Panc1 (cell line): Measurements from ENCODE around the gene DCDC2. TPM values are rescaled to one million over a fixed set of nuclear protein-coding genes. Genes with fewer than 3 reads are reported as not detected.
"Not testable (repeated sequence)": the region's sequence is repeated elsewhere in the genome, so short reads cannot be mapped to it uniquely, and the experiment has no call there.

Experiments used
- ATAC-seq: fragments of 200-7000 bp; cut with Tn5 transposase; 2 replicates; pipeline ENCODE4 v1.9.1; 2020; ENCODE audit warnings: mild to moderate bottlenecking, moderate library complexity
- BruUV-seq: library from RNA; stranded (reverse); fragments of 400-500 nt; replicated peaks from 2 replicates; lab custom pipeline; 2021; lab: Mats Ljungman, UMichigan
- CTCF ChIA-PET: fragments of 300-600 bp; sonication (Branson Sonifier 250); formaldehyde crosslinking; loops from one replicate; lab custom pipeline; 2022; ENCODE audit warnings: antibody characterized with exemption; lab: Charles Lee
- POLR2A ChIA-PET: fragments of 300-600 bp; sonication (Branson Sonifier 250); formaldehyde crosslinking; loops from one replicate; lab custom pipeline; 2022; ENCODE audit warnings: antibody characterized with exemption; lab: Charles Lee
- DNase-seq: peaks from one replicate; pipeline ENCODE4 v3.0.0-alpha.2; 2010; ENCODE audit warnings: low read depth, low spot score
- H3K27ac ChIP-seq: 2 replicates; pipeline ENCODE4 v1.5.1; 2011; ENCODE audit warnings: mild to moderate bottlenecking, low read length, inconsistent platforms
- H3K27me3 ChIP-seq: fragments of 200-500 bp; sonication (Bioruptor generic); 2 replicates; pipeline ENCODE4 v1.6.0; 2014; ENCODE audit warnings: low read length, inconsistent platforms; ENCODE audit not compliant: control insufficient read depth, insufficient read depth
- H3K36me3 ChIP-seq: fragments of 200-500 bp; sonication (Bioruptor generic); 2 replicates; pipeline ENCODE4 v1.5.1; 2014; ENCODE audit warnings: inconsistent platforms, mild to moderate bottlenecking, low read length, moderate library complexity; ENCODE audit not compliant: control insufficient read depth, insufficient read depth
- H3K4me1 ChIP-seq: 2 replicates; pipeline ENCODE4 v1.5.1; 2011; ENCODE audit warnings: inconsistent platforms, mild to moderate bottlenecking, low read length, moderate library complexity; ENCODE audit not compliant: control insufficient read depth, insufficient read depth
- H3K4me3 ChIP-seq, 2 experiments: 2 replicates each; pipeline ENCODE4 v1.5.1; 2011 to 2012; ENCODE audit warnings: low read depth in 2 of 2, low read length in 2 of 2, mild to moderate bottlenecking in 2 of 2, inconsistent platforms in 1 of 2, moderate library complexity in 1 of 2
- H3K9me3 ChIP-seq: fragments of 200-500 bp; sonication (Bioruptor generic); 2 replicates; pipeline ENCODE4 v1.5.1; 2014; ENCODE audit warnings: low read depth, mild to moderate bottlenecking, inconsistent platforms, low read length, moderate library complexity; ENCODE audit not compliant: control insufficient read depth, insufficient read depth
- POLR2AphosphoS5 ChIP-seq: IDR thresholded peaks from 2 replicates; pipeline ENCODE4 v1.6.1; 2012; ENCODE audit warnings: mild to moderate bottlenecking, low read depth, low read length, moderate library complexity
- REST ChIP-seq, 2 experiments: IDR thresholded peaks; 2 replicates each; pipeline ENCODE4 v1.6.1; 2011 to 2012; ENCODE audit warnings: low read depth in 2 of 2, control low read depth in 1 of 2, low read length in 1 of 2, mild to moderate bottlenecking in 1 of 2, moderate library complexity in 1 of 2; ENCODE audit not compliant: insufficient read depth in 1 of 2
- SIN3A ChIP-seq: IDR thresholded peaks from 2 replicates; pipeline ENCODE4 v1.6.1; 2012; ENCODE audit warnings: low read depth, mild to moderate bottlenecking, low read length, moderate library complexity, borderline replicate concordance; ENCODE audit not compliant: insufficient read depth
- TCF7L2 ChIP-seq: IDR thresholded peaks from 2 replicates; pipeline ENCODE4 v1.6.1; 2011; ENCODE audit warnings: mild to moderate bottlenecking, low read depth, low read length, inconsistent platforms
- in situ Hi-C: cut with HindIII; loops from 2 replicates; pipeline ENCODE4 v1.10.0; 2016; ENCODE audit warnings: low sequenced_read_pairs, low pct_unique_long_range_greater_than_20kb
- intact Hi-C: fragments of 100-400 bp; cut with micrococcal nuclease; formaldehyde crosslinking; loops from one replicate; pipeline ENCODE4 v1.10.0; 2022; ENCODE audit not compliant: unreplicated experiment
- total RNA-seq: library from RNA; stranded (reverse); gene quantifications from one replicate; pipeline ENCODE4 v1.2.1, GENCODE V29; 2021; ENCODE audit not compliant: unreplicated experiment
- TF ChIP-seq, protein P1 (sequence below): fragments of 450-650 bp; IDR thresholded peaks from 2 replicates; pipeline ENCODE4 v1.5.1; 2017; ENCODE audit warnings: mild to moderate bottlenecking

Gene DCDC2
- total RNA-seq, 1 experiment from 2014 or later: 0.15 TPM

- Histone ChIP-seq H3K9me3 (no peaks in the 10 kb centered on the region), H3K27me3 (no peaks in the 10 kb centered on the region), H3K36me3 (no peaks in the 10 kb centered on the region), H3K27ac (no peak overlapping the region), H3K4me1 (no peaks in the 10 kb centered on the region), H3K4me3 (no peak overlapping the region)
- BruUV-seq: no TSS peak
- intact Hi-C loops (no loop called here), in situ Hi-C loops (no loop called here)
- ChIA-PET CTCF (no interaction called here), POLR2A (no interaction called here)
- no peak for ATAC-seq
- TF ChIP-seq POLR2AphosphoS5 (no peak), REST (IDR thresholded peaks at IDR 0.05; ENCODE audit: insufficient read depth in 1 of 2, low read depth in 2 of 2, low read length in 1 of 2) (no peak), SIN3A (no peak), TCF7L2 (no peak)
- TF ChIP-seq, protein P1, sequence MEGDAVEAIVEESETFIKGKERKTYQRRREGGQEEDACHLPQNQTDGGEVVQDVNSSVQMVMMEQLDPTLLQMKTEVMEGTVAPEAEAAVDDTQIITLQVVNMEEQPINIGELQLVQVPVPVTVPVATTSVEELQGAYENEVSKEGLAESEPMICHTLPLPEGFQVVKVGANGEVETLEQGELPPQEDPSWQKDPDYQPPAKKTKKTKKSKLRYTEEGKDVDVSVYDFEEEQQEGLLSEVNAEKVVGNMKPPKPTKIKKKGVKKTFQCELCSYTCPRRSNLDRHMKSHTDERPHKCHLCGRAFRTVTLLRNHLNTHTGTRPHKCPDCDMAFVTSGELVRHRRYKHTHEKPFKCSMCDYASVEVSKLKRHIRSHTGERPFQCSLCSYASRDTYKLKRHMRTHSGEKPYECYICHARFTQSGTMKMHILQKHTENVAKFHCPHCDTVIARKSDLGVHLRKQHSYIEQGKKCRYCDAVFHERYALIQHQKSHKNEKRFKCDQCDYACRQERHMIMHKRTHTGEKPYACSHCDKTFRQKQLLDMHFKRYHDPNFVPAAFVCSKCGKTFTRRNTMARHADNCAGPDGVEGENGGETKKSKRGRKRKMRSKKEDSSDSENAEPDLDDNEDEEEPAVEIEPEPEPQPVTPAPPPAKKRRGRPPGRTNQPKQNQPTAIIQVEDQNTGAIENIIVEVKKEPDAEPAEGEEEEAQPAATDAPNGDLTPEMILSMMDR: no peak
- DNase-seq: no peak
Measured at GRCh38 chr6:24270011-24270410, 87.8 kb downstream of the DCDC2 start.

DNA sequence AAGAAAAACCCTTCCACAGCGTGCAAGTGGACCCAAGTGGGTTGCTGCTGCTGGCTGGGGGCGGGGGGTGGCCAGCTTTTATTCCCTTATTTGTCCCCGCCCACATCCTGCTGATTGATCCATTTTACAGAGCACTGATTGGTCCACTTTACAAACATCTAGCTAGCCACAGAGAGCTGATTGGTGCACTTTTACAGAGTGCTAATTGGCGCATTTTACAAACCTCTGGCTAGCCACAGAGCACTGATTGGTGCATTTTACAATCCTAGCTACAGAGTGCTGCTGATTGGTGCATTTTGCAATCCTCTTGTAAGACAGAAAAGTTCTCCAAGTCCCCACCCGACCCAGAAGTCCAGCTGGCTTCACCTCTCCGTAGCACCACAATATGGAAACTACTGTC lies 99.6 kb downstream of the DCDC2 start:
- H3K27me3 ChIP-seq, H3K36me3 ChIP-seq, CTCF ChIA-PET, DNase-seq, ATAC-seq, intact Hi-C loops, POLR2A ChIA-PET, H3K27ac ChIP-seq, H3K4me3 ChIP-seq, BruUV-seq, H3K4me1 ChIP-seq, H3K9me3 ChIP-seq, in situ Hi-C loops: not testable (repeated sequence)

DNA sequence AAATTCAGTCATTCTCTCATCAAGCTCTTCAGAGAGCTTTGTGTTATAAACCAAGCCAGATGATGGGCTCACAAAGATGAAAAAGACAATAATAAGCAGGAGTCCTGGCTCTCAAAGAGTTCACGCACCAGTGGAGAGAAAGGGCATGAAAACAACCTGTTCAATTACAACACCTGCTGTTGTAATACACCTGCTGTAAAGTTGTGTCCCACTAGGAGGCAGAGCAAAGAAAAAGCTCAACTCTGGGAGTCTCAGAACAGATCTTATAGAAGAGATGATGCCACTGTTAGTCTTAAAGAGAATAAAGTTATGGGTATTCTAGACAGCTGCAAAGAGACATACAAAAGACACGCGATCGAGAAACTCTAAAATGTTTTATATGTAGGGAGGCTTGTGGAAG lies 100.6 kb downstream of the DCDC2 start:
- H3K4me3 ChIP-seq: no peak overlapping the region
- TF ChIP-seq, protein P1: peak; percentile 23; the same call in 1 of the 2 replicates
- TF ChIP-seq REST (IDR thresholded peaks at IDR 0.05; ENCODE audit: insufficient read depth in 1 of 2, low read depth in 2 of 2, low read length in 1 of 2): no peak
- peaks cover 7% of the 10 kb centered on the region; the same call in 1 of the 2 replicates for H3K9me3 ChIP-seq
- intact Hi-C loops: no loop called here
- BruUV-seq: no TSS peak
- no peak overlapping the region for H3K27ac ChIP-seq
- in situ Hi-C loops: no loop called here
- POLR2A ChIA-PET: no interaction called here
- H3K36me3 ChIP-seq: no peaks in the 10 kb centered on the region
- CTCF ChIA-PET: interaction anchor here (0.5 kb wide), 1 partner anchor 132 kb away, joined by 7 read pairs; no protein-coding TSS in a partner anchor
- peaks cover 4% of the 10 kb centered on the region; the same call in 1 of the 2 replicates for H3K27me3 ChIP-seq
- ATAC-seq (no peak), DNase-seq (no peak)
- H3K4me1 ChIP-seq: no peaks in the 10 kb centered on the region
